ENCODE measurements around the gene RAPSN. TPM values are rescaled to one million over a fixed set of nuclear protein-coding genes. Genes with fewer than 3 reads are reported as not detected.

RAPSN gene
- total and polyA plus RNA-seq, 2 experiments from 2014 or later: not detected

DNA sequence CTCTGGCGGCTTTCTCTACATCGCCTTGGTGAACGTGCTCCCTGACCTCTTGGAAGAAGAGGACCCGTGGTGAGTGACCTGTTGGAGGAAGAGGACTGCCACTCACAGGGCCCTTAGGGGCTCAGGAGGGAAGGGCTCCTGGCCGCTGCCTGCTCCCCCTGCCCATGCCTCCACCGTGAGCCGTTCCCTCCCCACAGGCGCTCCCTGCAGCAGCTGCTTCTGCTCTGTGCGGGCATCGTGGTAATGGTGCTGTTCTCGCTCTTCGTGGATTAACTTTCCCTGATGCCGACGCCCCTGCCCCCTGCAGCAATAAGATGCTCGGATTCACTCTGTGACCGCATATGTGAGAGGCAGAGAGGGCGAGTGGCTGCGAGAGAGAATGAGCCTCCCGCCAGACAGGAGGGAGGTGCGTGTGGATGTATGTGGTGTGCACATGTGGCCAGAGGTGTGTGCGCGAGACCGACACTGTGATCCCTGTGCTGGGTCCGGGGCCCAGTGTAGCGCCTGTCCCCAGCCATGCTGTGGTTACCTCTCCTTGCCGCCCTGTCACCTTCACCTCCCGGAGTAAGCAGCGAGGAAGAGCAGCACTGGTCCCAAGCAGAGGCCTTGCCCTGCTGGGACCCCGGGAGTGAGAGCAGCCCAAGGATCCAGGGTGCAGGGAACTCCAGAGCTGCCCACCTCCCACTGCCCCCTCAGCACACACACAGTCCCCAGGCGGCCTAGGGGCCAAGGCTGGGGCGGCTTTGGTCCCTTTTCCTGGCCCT is 33.7 kb downstream of the RAPSN start:
- Histone ChIP-seq H3K4me3 (no peak overlapping the region), H3K9me3 (ENCODE audit: low read depth) (no peaks in the 10 kb centered on the region), H3K36me3 (peaks cover 14% of the 10 kb centered on the region), H3K4me1 (ENCODE audit: low read depth) (no peaks in the 10 kb centered on the region), H3K27me3 (no peaks in the 10 kb centered on the region), H3K27ac (peak overlapping the region; percentile 66)
- TF ChIP-seq, protein P1, sequence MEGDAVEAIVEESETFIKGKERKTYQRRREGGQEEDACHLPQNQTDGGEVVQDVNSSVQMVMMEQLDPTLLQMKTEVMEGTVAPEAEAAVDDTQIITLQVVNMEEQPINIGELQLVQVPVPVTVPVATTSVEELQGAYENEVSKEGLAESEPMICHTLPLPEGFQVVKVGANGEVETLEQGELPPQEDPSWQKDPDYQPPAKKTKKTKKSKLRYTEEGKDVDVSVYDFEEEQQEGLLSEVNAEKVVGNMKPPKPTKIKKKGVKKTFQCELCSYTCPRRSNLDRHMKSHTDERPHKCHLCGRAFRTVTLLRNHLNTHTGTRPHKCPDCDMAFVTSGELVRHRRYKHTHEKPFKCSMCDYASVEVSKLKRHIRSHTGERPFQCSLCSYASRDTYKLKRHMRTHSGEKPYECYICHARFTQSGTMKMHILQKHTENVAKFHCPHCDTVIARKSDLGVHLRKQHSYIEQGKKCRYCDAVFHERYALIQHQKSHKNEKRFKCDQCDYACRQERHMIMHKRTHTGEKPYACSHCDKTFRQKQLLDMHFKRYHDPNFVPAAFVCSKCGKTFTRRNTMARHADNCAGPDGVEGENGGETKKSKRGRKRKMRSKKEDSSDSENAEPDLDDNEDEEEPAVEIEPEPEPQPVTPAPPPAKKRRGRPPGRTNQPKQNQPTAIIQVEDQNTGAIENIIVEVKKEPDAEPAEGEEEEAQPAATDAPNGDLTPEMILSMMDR (IDR thresholded peaks at IDR 0.05; ENCODE audit: low read depth, low read length): no peak
- DNase-seq (ENCODE audit: low read depth in 1 of 2, low spot score in 1 of 2): no peak

DNA sequence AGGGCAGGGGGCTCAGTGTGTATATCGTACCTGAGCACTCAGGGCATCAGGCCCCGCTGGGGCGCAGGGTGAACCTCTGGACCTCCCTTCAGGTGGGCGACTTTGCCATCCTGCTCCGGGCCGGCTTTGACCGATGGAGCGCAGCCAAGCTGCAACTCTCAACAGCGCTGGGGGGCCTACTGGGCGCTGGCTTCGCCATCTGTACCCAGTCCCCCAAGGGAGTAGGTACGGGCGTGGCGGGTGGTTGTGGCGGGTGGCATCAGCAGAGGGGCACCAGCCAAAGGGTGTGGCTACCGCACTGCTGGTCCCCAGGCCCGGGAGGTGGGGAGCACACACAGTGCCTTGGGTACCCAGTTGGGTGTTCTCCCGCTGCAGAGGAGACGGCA is 34.3 kb downstream of the RAPSN start:
- Histone ChIP-seq H3K27me3 (no peaks in the 10 kb centered on the region), H3K27ac (no peak overlapping the region), H3K9me3 (ENCODE audit: low read depth) (no peaks in the 10 kb centered on the region), H3K4me1 (ENCODE audit: low read depth) (no peaks in the 10 kb centered on the region), H3K4me3 (no peak overlapping the region), H3K36me3 (peaks cover 9% of the 10 kb centered on the region)
- TF ChIP-seq, protein P1 (IDR thresholded peaks at IDR 0.05; ENCODE audit: low read depth, low read length): no peak
- no peak for DNase-seq (ENCODE audit: low read depth in 1 of 2, low spot score in 1 of 2)

DNA sequence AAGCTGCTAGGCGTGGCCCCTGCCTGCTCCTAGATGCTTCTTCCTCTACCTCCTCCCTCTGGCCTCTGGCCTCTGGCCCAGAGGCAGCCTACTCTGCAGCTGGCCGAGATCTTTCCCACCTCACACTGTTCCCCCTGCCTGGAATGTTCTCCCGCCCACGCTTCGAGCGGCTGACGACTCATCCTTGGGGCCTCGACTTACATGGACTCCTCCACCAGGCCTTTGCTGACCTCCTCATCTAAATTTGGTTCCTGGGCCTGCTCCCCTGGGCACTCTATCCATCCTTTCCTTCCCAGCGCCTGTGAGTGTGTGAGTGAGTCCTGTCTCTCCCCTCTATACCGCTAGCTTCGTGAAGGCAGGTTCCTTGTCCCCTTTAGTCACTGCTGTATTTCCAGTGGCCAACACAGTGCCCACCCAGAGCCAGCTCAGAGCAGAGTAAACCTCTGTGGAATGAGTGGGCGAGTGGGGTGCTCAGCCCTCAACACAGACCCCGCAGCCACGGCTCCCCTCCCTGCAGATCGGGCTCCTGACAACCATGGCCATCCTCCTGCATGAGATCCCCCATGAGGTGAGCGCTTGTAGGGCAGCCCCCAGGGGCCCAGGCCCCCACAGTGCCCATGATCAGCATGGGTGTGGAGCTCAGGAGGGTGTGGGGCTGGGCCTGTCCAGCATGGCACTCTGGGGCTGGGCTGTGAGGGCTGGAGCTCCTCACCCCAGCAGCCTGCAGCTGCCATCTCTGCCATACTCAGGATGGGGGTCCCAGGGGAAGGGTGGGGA is 34.8 kb downstream of the RAPSN start:
- Histone ChIP-seq H3K27me3 (no peaks in the 10 kb centered on the region), H3K4me3 (no peak overlapping the region), H3K9me3 (ENCODE audit: low read depth) (no peaks in the 10 kb centered on the region), H3K36me3 (peaks cover 7% of the 10 kb centered on the region), H3K4me1 (ENCODE audit: low read depth) (no peaks in the 10 kb centered on the region), H3K27ac (no peak overlapping the region)
- DNase-seq (ENCODE audit: low read depth in 1 of 2, low spot score in 1 of 2): peak in 1 of 2 donors; percentile 80
- TF ChIP-seq, protein P1 (IDR thresholded peaks at IDR 0.05; ENCODE audit: low read depth, low read length): no peak

DNA sequence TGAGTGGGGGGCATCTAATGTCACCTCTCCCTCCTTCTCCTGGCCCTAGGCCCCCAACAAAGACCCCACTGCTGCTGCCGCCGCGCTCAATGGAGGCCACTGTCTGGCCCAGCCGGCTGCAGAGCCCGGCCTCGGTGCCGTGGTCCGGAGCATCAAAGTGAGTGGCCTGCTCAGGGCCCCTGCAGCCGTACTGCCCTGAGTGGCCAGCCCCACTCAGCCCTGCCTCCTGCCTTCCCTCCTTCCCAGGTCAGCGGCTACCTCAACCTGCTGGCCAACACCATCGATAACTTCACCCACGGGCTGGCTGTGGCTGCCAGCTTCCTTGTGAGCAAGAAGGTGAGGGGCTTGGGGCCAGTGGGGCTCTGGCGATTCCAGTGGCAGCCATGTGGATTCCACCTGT is 35.6 kb downstream of the RAPSN start:
- TF ChIP-seq, protein P1 (IDR thresholded peaks at IDR 0.05; ENCODE audit: low read depth, low read length): no peak
- Histone ChIP-seq H3K27me3 (no peaks in the 10 kb centered on the region), H3K4me1 (ENCODE audit: low read depth) (no peaks in the 10 kb centered on the region), H3K36me3 (peaks cover 5% of the 10 kb centered on the region), H3K9me3 (ENCODE audit: low read depth) (no peaks in the 10 kb centered on the region), H3K27ac (no peak overlapping the region), H3K4me3 (no peak overlapping the region)
- DNase-seq (ENCODE audit: low read depth in 1 of 2, low spot score in 1 of 2): no peak

DNA sequence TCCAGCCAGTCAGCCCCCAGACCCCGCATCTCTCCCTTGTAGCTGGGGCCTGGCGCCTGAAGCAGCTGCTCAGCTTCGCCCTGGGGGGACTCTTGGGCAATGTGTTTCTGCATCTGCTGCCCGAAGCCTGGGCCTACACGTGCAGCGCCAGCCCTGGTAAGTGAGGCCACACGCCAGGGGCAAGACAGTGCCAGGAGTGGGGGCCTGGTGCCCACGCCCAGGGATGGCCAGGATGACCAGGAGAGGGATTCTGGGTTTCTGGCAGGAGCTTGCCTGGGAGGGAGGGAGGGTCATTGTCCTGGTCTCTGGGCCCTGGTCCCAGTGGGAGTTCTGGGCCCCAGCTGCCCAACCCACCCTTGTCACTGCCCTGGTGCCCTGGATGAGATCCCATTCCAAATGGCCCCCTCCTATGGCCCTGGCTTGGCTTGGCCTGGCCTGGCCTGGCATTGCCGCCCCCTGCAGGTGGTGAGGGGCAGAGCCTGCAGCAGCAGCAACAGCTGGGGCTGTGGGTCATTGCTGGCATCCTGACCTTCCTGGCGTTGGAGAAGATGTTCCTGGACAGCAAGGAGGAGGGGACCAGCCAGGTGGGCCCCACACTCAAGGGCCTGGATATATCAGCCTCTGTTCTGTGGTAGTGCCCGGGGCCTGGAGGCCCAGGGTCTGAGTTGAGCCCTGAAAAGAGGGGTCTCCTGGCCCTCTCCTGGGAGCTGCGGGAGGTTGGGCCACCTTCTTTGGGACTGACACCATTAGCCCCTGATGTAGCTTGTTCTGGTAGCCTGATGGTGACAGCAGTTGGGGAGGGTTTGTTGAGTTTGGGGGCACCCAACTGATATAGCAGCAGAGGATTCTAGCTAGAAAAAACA is 36.8 kb downstream of the RAPSN start:
- H3K9me3 ChIP-seq (ENCODE audit: low read depth): no peaks in the 10 kb centered on the region
- no peaks in the 10 kb centered on the region for H3K27me3 ChIP-seq
- no peaks in the 10 kb centered on the region for H3K4me1 ChIP-seq (ENCODE audit: low read depth)
- peak; percentile 48 to 68 for DNase-seq (ENCODE audit: low read depth in 1 of 2, low spot score in 1 of 2)
- H3K36me3 ChIP-seq: peaks cover 5% of the 10 kb centered on the region
- no peak overlapping the region for H3K4me3 ChIP-seq
- H3K27ac ChIP-seq: no peak overlapping the region
- TF ChIP-seq, protein P1 (IDR thresholded peaks at IDR 0.05; ENCODE audit: low read depth, low read length): peak; percentile 80

Measured in cardiac muscle cell (in vitro differentiated cells and primary cell).